Subcutaneous abdominal adipose tissue (tissue), 5 donors: ENCODE results near the gene OR51Q1.

Experiments used
- H3K27ac ChIP-seq: one replicate; pipeline ENCODE4 v1.7.0; 2013; ENCODE audit warnings: low read depth, mild to moderate bottlenecking, inconsistent platforms, low read length, moderate library complexity
- H3K27me3 ChIP-seq, 5 donors: one replicate each; pipeline ENCODE4 v1.7.0; 2013; ENCODE audit warnings: low read length in 5 of 5, inconsistent platforms in 1 of 5; ENCODE audit not compliant: control insufficient read depth in 5 of 5, insufficient read depth in 4 of 5
- H3K36me3 ChIP-seq, 5 donors: one replicate each; pipeline ENCODE4 v1.7.0; 2013; ENCODE audit warnings: low read length in 5 of 5; ENCODE audit not compliant: control insufficient read depth in 5 of 5, insufficient read depth in 5 of 5
- H3K4me1 ChIP-seq, 5 donors: one replicate each; pipeline ENCODE4 v1.7.0; 2013; ENCODE audit warnings: low read length in 5 of 5, mild to moderate bottlenecking in 3 of 5, moderate library complexity in 1 of 5; ENCODE audit not compliant: control insufficient read depth in 5 of 5, insufficient read depth in 5 of 5
- H3K4me3 ChIP-seq, 5 donors: one replicate each; pipeline ENCODE4 v1.7.0; 2013; ENCODE audit warnings: low read length in 5 of 5, low read depth in 1 of 5
- H3K9ac ChIP-seq, 5 donors: one replicate each; pipeline ENCODE4 v1.7.0; 2013; ENCODE audit warnings: low read length in 5 of 5, mild to moderate bottlenecking in 4 of 5, moderate library complexity in 3 of 5
- H3K9me3 ChIP-seq, 5 donors: one replicate each; pipeline ENCODE4 v1.7.0; 2013; ENCODE audit warnings: low read length in 5 of 5; ENCODE audit not compliant: control insufficient read depth in 5 of 5
- donor health status: healthy.
- donor health status: healthy.
- donor health status: healthy.
- donor health status: healthy.
- donor health status: healthy.

Gene OR51Q1, protein sequence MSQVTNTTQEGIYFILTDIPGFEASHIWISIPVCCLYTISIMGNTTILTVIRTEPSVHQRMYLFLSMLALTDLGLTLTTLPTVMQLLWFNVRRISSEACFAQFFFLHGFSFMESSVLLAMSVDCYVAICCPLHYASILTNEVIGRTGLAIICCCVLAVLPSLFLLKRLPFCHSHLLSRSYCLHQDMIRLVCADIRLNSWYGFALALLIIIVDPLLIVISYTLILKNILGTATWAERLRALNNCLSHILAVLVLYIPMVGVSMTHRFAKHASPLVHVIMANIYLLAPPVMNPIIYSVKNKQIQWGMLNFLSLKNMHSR

GRCh38 chr11:5421811-5422210 lies at the start of gene OR51Q1:
Gene OR51Q1, plus strand, starts transcription at chr11:5422111. Its CDS starts 90 bp downstream, at chr11:5422201.
- no peaks in the 10 kb centered on the region for H3K4me1 ChIP-seq
- H3K27me3 ChIP-seq: no peaks in the 10 kb centered on the region

GRCh38 chr11:5380740-5381342 lies 41.1 kb upstream of the OR51Q1 start:
- Histone ChIP-seq H3K9ac (no peak overlapping the region), H3K4me3 (no peak overlapping the region), H3K27me3 (no peaks in the 10 kb centered on the region), H3K4me1 (no peaks in the 10 kb centered on the region), H3K27ac (no peak overlapping the region), H3K9me3 (no peaks in the 10 kb centered on the region), H3K36me3 (no peaks in the 10 kb centered on the region)

More at GRCh38 chr11:5421811-5422210, at the start of gene OR51Q1:
- Histone ChIP-seq H3K9ac (no peak within 1 kb of the TSS), H3K27ac (no peak within 1 kb of the TSS), H3K36me3 (no peaks in the 10 kb centered on the region), H3K9me3 (no peaks in the 10 kb centered on the region), H3K4me3 (no peak within 1 kb of the TSS)

DNA sequence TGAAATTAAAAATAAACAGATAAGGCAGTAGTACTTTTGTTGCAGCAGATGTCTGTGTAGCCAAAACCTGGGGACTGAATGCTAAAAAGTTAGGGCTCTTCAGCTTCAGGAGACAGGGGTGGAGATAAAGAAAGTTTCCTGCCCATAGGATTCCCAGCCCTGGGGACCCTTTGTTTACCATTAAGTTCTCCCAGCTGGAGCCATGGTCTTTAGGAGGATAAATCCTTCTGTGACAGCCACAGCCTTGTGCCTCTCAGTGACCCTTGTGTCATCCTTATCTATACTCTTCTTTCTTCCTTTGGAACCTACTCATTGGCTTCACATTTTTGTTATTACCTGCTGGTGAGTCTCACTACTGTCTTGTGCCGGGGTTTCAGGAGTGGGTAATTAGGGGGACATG lies 38.3 kb upstream of the OR51Q1 start, which contains the start of gene OR51M1:
TSS of gene OR51M1 (plus strand) at position 237 of the 400 bp plus-strand sequence. CDS start 5,587 bp downstream, outside the sequence.
- no peaks in the 10 kb centered on the region for H3K27me3 ChIP-seq
- no peak within 1 kb of the TSS for H3K4me3 ChIP-seq
- H3K27ac ChIP-seq: no peak within 1 kb of the TSS
- H3K9me3 ChIP-seq: no peaks in the 10 kb centered on the region
- no peak within 1 kb of the TSS for H3K9ac ChIP-seq
- no peaks in the 10 kb centered on the region for H3K4me1 ChIP-seq
- H3K36me3 ChIP-seq: no peaks in the 10 kb centered on the region

GRCh38 chr11:5384335-5384734 lies 37.6 kb upstream of the OR51Q1 start:
- H3K9me3 ChIP-seq: no peaks in the 10 kb centered on the region
- no peak overlapping the region for H3K4me3 ChIP-seq
- H3K27me3 ChIP-seq: no peaks in the 10 kb centered on the region
- H3K4me1 ChIP-seq: no peaks in the 10 kb centered on the region
- no peak overlapping the region for H3K9ac ChIP-seq
- no peak overlapping the region for H3K27ac ChIP-seq
- no peaks in the 10 kb centered on the region for H3K36me3 ChIP-seq

DNA sequence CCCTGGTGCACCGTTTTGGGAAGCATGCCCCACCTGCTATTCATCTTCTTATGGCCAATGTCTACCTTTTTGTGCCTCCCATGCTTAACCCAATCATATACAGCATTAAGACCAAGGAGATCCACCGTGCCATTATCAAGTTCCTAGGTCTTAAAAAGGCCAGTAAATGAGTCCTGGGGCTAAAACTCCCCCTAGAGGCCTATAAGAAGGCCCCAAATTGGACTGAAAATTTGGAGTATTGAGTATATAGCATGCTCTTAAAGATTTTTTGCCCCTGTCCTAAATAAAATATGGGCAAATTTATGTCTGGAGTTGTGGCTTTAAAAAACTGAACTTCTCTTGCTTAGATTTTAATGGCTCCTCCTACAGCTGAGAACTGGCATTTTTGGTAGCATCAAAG lies 31.7 kb upstream of the OR51Q1 start:
- H3K4me1 ChIP-seq: no peaks in the 10 kb centered on the region
- no peaks in the 10 kb centered on the region for H3K27me3 ChIP-seq
- no peaks in the 10 kb centered on the region for H3K9me3 ChIP-seq
- H3K27ac ChIP-seq: no peak overlapping the region
- H3K4me3 ChIP-seq: no peak overlapping the region
- H3K36me3 ChIP-seq: no peaks in the 10 kb centered on the region
- no peak overlapping the region for H3K9ac ChIP-seq

- H3K4me1 ChIP-seq: no peaks in the 10 kb centered on the region
- no peak overlapping the region for H3K4me3 ChIP-seq
- no peaks in the 10 kb centered on the region for H3K9me3 ChIP-seq
- no peak overlapping the region for H3K27ac ChIP-seq
- H3K9ac ChIP-seq: no peak overlapping the region
- H3K36me3 ChIP-seq: no peaks in the 10 kb centered on the region
- no peaks in the 10 kb centered on the region for H3K27me3 ChIP-seq
Observed at GRCh38 chr11:5394091-5394490, 27.8 kb upstream of the OR51Q1 start.

- no peak overlapping the region for H3K9ac ChIP-seq
- no peaks in the 10 kb centered on the region for H3K4me1 ChIP-seq
- H3K27me3 ChIP-seq: no peaks in the 10 kb centered on the region
- H3K27ac ChIP-seq: no peak overlapping the region
- H3K36me3 ChIP-seq: peaks cover 0 to 2% (median 0%) of the 10 kb centered on the region in 5 donors
- no peak overlapping the region for H3K4me3 ChIP-seq
- no peaks in the 10 kb centered on the region for H3K9me3 ChIP-seq
Observed at GRCh38 chr11:5398936-5399335, 23.0 kb upstream of the OR51Q1 start.

DNA sequence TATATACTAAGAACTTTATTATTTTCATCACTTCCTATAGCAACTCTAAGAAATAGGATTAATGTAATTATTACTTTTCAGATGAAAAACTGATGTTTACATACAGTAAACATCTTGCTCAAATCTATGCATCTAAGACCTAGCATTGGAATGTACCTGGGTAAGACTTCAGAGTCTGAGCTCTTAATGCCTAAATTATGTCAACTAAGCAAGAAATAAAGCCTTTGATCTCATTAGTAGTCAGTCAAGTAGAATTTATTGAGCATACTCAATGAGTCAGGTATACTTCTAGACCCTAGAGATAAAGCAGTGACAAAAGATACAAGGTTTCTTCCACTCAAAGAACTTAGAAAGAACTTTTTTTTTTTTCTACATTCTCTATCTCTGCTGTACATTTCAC lies 16.7 kb upstream of the OR51Q1 start:
- no peaks in the 10 kb centered on the region for H3K9me3 ChIP-seq
- H3K4me3 ChIP-seq: no peak overlapping the region
- H3K36me3 ChIP-seq: peaks cover 0 to 2% (median 0%) of the 10 kb centered on the region in 5 donors
- H3K9ac ChIP-seq: no peak overlapping the region
- no peaks in the 10 kb centered on the region for H3K27me3 ChIP-seq
- H3K4me1 ChIP-seq: no peaks in the 10 kb centered on the region
- H3K27ac ChIP-seq: no peak overlapping the region

DNA sequence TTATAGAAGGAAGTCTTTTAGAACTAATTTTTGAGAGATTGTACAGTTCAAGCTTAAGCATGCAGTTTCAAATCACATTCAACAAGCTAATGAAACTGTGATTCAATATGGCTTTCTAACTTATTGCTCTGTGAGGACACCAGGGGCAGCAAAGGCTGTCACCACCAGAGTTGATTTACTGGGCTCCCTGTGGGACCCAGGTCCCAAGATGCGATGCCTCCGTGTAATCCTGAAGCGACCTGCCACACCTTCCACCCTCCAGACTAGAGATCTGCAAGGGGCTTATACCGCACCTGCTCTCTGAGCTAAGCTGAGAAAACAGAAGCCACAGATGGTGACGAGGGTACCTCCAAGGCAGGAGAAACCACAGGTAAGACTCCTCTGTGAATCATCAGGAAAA lies 918 bp upstream of the OR51Q1 start:
- Histone ChIP-seq H3K9me3 (no peaks in the 10 kb centered on the region), H3K9ac (no peak overlapping the region), H3K27me3 (no peaks in the 10 kb centered on the region), H3K27ac (no peak overlapping the region), H3K36me3 (no peaks in the 10 kb centered on the region), H3K4me3 (no peak overlapping the region), H3K4me1 (no peaks in the 10 kb centered on the region)

DNA sequence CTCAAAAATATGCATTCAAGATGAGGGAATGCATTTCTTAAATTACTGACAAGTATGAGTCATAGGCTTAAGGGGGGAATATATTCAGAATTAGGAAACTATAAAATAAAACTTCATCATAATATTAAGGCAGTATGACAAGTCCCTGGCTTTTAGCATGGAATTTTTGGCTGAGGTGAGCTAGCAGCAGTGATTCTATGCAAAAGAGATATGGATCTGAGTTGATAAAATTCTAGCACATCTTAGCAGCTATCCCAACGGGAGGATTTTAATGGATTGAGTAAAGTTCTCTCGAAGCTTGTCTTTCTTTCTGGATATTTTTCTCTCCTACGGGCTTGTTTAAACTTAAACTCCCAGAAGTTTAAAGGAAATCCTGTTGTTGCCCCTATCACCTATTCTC lies 1.2 kb downstream of the OR51Q1 start:
- H3K9me3 ChIP-seq: no peaks in the 10 kb centered on the region
- H3K27ac ChIP-seq: no peak overlapping the region
- H3K36me3 ChIP-seq: no peaks in the 10 kb centered on the region
- no peak overlapping the region for H3K9ac ChIP-seq
- no peaks in the 10 kb centered on the region for H3K27me3 ChIP-seq
- H3K4me3 ChIP-seq: no peak overlapping the region
- no peaks in the 10 kb centered on the region for H3K4me1 ChIP-seq
